Prostate gland (tissue), 2 donors: ENCODE results near the gene PSME1. TPM values are rescaled to one million over a fixed set of nuclear protein-coding genes. Genes with fewer than 3 reads are reported as not detected.

Source experiments
- DNase-seq: peaks from one replicate; pipeline ENCODE4 v3.0.0-alpha.2; 2019; ENCODE audit warnings: low spot score
- H3K27ac ChIP-seq, 2 donors: fragments of 200-600 bp; sonication (generic); 2 replicates each; pipeline ENCODE4 v1.5.1; 2017 to 2019
- H3K27me3 ChIP-seq: fragments of 200-600 bp; sonication (generic); replicated peaks from 2 replicates; pipeline ENCODE4 v1.5.1; 2019; ENCODE audit not compliant: insufficient read depth
- H3K36me3 ChIP-seq, 2 donors: fragments of 200-600 bp; sonication (generic); 1 replicate in 1 of 2; 2 replicates in 1 of 2; pipeline versions ENCODE4 v1.5.1 to v1.8.1; 2017 to 2019
- H3K4me1 ChIP-seq: fragments of 200-600 bp; sonication (generic); replicated peaks from 2 replicates; pipeline ENCODE4 v1.5.1; 2019
- H3K4me3 ChIP-seq, 2 donors: fragments of 200-600 bp; sonication (generic); 2 replicates each; pipeline ENCODE4 v1.5.1; 2017 to 2019
- H3K9me3 ChIP-seq: fragments of 200-600 bp; sonication (generic); 2 replicates; pipeline ENCODE4 v1.5.1; 2017
- POLR2A ChIP-seq: fragments of 450-650 bp; IDR thresholded peaks from one replicate; pipeline ENCODE4 v1.6.1; 2016; ENCODE audit warnings: antibody characterized with exemption, mild to moderate bottlenecking
- POLR2AphosphoS5 ChIP-seq: sonication (generic); formaldehyde crosslinking; IDR thresholded peaks from one replicate; pipeline ENCODE4 v1.6.1; 2017; ENCODE audit warnings: antibody characterized with exemption
- WGBS: methylation state at CpG from one replicate; pipeline ENCODE4 v1.1.5; 2018; 5-methylcytosine and 5-hydroxymethylcytosine counted together
- intact Hi-C: fragments of 100-400 bp; cut with DNase I; formaldehyde crosslinking; loops from one replicate; pipeline ENCODE4 v1.14.2; 2022
- total RNA-seq, 2 donors: library from RNA; depleted of rRNA; stranded (reverse); fragments of >200 nt; gene quantifications; one replicate each; pipeline ENCODE4 v1.1.0, GENCODE V29; 2016
- TF ChIP-seq, protein P1 (sequence below), 4 experiments: fragments of 200-600 bp in 2 of 4; fragments of 450-650 bp in 2 of 4; sonication (generic) in 2 of 4; IDR thresholded peaks; 1 replicate in 3 of 4; 2 replicates in 1 of 4; pipeline ENCODE4 v1.5.1; 2016 to 2019; ENCODE audit warnings: antibody characterized with exemption in 4 of 4, mild to moderate bottlenecking in 2 of 4, moderate library complexity in 2 of 4

The PSME1 gene
- total RNA-seq, 2 donors from 2014 or later, result 85.4 to 213 TPM

GRCh38 chr14:24106672-24107271 lies 29.2 kb upstream of the PSME1 start:
- intact Hi-C loops, result loop anchor here (5.0 kb wide), 1 partner anchor 49 kb away; no protein-coding TSS in a partner anchor
- TF ChIP-seq POLR2AphosphoS5 (no peak), POLR2A (no peak)
- TF ChIP-seq, protein P1, sequence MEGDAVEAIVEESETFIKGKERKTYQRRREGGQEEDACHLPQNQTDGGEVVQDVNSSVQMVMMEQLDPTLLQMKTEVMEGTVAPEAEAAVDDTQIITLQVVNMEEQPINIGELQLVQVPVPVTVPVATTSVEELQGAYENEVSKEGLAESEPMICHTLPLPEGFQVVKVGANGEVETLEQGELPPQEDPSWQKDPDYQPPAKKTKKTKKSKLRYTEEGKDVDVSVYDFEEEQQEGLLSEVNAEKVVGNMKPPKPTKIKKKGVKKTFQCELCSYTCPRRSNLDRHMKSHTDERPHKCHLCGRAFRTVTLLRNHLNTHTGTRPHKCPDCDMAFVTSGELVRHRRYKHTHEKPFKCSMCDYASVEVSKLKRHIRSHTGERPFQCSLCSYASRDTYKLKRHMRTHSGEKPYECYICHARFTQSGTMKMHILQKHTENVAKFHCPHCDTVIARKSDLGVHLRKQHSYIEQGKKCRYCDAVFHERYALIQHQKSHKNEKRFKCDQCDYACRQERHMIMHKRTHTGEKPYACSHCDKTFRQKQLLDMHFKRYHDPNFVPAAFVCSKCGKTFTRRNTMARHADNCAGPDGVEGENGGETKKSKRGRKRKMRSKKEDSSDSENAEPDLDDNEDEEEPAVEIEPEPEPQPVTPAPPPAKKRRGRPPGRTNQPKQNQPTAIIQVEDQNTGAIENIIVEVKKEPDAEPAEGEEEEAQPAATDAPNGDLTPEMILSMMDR (IDR thresholded peaks at IDR 0.05), result no peak
- no peak for DNase-seq

GRCh38 chr14:24108336-24108874 lies 27.6 kb upstream of the PSME1 start:
- TF ChIP-seq POLR2A (no peak), POLR2AphosphoS5 (no peak)
- TF ChIP-seq, protein P1 (IDR thresholded peaks at IDR 0.05), result no peak
- intact Hi-C loops, result loop anchor here (5.0 kb wide), 1 partner anchor 51 kb away; no protein-coding TSS in a partner anchor
- H3K27me3 ChIP-seq, result no peaks in the 10 kb centered on the region
- H3K4me3 ChIP-seq, result no peak overlapping the region
- no peak overlapping the region for H3K27ac ChIP-seq
- H3K36me3 ChIP-seq, result no peaks in the 10 kb centered on the region
- 48% methylated on average over 5 of the region's 5 CpGs for WGBS
- no peak for DNase-seq
- H3K9me3 ChIP-seq, result no peaks in the 10 kb centered on the region
- no peaks in the 10 kb centered on the region for H3K4me1 ChIP-seq

More at GRCh38 chr14:24106672-24107271, 29.2 kb upstream of the PSME1 start:
- no peaks in the 10 kb centered on the region for H3K36me3 ChIP-seq
- H3K27ac ChIP-seq, result no peak overlapping the region
- H3K4me1 ChIP-seq, result no peaks in the 10 kb centered on the region
- 89% methylated on average over 4 of the region's 4 CpGs for WGBS
- H3K9me3 ChIP-seq, result no peaks in the 10 kb centered on the region
- no peaks in the 10 kb centered on the region for H3K27me3 ChIP-seq
- H3K4me3 ChIP-seq, result no peak overlapping the region

DNA sequence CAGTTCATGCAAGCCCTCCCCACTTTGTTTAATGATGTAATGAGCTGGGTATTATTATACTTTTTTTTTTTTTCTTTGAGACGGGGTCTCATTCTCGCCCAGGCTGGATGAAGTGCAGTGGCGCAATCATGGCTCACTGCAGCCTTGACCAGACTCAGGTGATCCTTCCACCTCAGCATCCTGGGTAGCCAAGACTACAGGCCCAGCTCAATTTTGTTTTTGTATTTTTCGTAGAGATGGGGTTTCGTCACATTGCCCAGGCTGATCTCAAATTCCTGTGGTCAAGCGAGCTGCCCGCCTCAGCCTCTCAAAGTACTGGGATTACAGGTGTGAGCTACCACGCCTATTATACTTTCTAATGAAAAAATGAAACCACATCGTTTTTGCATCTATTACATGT lies 25.9 kb upstream of the PSME1 start:
- Histone ChIP-seq H3K36me3 (no peaks in the 10 kb centered on the region), H3K4me3 (no peak overlapping the region), H3K9me3 (no peaks in the 10 kb centered on the region), H3K27ac (no peak overlapping the region), H3K4me1 (no peaks in the 10 kb centered on the region), H3K27me3 (no peaks in the 10 kb centered on the region)
- 87% methylated on average over 9 of the region's 9 CpGs for WGBS
- TF ChIP-seq POLR2AphosphoS5 (no peak), POLR2A (no peak)
- TF ChIP-seq, protein P1 (IDR thresholded peaks at IDR 0.05), result no peak
- intact Hi-C loops, result no loop called here
- no peak for DNase-seq

GRCh38 chr14:24110523-24110922 lies 25.5 kb upstream of the PSME1 start:
- Histone ChIP-seq H3K9me3 (no peaks in the 10 kb centered on the region), H3K4me3 (no peak overlapping the region), H3K36me3 (no peaks in the 10 kb centered on the region), H3K27me3 (no peaks in the 10 kb centered on the region), H3K27ac (no peak overlapping the region), H3K4me1 (no peaks in the 10 kb centered on the region)
- no peak for DNase-seq
- intact Hi-C loops, result no loop called here
- no peak for TF ChIP-seq POLR2AphosphoS5
- TF ChIP-seq POLR2A, result no peak
- TF ChIP-seq, protein P1 (IDR thresholded peaks at IDR 0.05), result no peak
- WGBS, result 48% methylated on average over 1 of the region's 1 CpG

DNA sequence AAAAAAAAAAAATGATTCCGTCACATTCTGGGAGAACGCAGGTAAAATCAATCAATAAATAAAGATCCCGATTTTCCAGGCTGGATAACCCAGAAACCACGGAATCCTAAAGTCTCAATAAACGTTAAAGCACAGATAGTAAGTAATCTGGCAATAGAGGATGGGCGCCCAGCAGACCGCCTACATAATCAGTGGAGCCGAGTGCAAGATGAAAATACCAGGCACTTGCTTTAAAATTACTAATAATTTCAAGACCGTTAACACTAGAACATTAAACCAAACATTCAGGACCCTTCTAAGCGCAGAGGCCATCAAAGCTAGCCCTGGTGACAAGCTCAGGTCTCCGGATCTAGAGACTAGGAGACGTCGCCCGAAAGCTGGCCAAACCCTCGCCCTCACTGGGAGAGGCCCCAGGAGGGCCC lies 22.6 kb upstream of the PSME1 start:
- H3K4me1 ChIP-seq, result peaks cover 4% of the 10 kb centered on the region
- TF ChIP-seq, protein P1 (IDR thresholded peaks at IDR 0.05), result no peak
- no peak for TF ChIP-seq POLR2A
- no peak for TF ChIP-seq POLR2AphosphoS5
- peak overlapping the region; percentile 62 to 69 for H3K4me3 ChIP-seq
- H3K36me3 ChIP-seq, result peaks cover 0 to under 1% of the 10 kb centered on the region in 2 donors
- DNase-seq, result no peak
- WGBS, result 11% methylated on average over 15 of the region's 15 CpGs
- intact Hi-C loops, result no loop called here
- H3K27ac ChIP-seq, result peak overlapping the region; percentile 99
- H3K27me3 ChIP-seq, result no peaks in the 10 kb centered on the region
- no peaks in the 10 kb centered on the region for H3K9me3 ChIP-seq
